ENCODE measurements around the gene GUCY2C. TPM values are rescaled to one million over a fixed set of nuclear protein-coding genes. Genes with fewer than 3 reads are reported as not detected.
"Not testable (repeated sequence)": the region's sequence is repeated elsewhere in the genome, so short reads cannot be mapped to it uniquely, and the experiment has no call there.

Gene GUCY2C
- polyA plus RNA-seq, 2 of the 4 experiments (the other 2 are of a cell fraction) = 0.05 TPM; not detected in 1

DNA sequence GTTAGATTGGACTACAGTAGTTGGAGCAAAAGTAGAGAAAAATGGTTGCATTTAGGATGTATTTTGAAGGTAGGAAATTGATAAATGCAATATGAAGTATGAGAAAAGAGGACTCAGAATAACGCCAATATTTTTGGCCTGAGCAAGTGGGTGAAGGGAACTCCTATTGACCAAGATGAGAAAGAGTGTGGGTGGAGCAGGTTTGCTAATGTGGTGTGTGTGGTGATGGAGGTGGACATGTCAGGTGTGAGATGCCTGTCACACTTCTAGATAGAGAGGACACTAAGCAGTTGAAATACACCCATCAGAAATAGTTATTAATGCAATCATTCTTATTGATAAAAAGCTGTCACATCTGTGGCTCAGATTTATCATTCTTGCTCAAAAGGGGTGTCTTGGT, 7.3 kb downstream of the GUCY2C start:
- no peak for TF ChIP-seq NPAS2 (CRISPR knock-in tag; IDR thresholded peaks at IDR 0.05; ENCODE audit: borderline replicate concordance)
- TF ChIP-seq POLR2AphosphoS2 (conservative IDR thresholded peaks at IDR 0.05; ENCODE audit: low read length) = no peak
- TF ChIP-seq, protein P1, sequence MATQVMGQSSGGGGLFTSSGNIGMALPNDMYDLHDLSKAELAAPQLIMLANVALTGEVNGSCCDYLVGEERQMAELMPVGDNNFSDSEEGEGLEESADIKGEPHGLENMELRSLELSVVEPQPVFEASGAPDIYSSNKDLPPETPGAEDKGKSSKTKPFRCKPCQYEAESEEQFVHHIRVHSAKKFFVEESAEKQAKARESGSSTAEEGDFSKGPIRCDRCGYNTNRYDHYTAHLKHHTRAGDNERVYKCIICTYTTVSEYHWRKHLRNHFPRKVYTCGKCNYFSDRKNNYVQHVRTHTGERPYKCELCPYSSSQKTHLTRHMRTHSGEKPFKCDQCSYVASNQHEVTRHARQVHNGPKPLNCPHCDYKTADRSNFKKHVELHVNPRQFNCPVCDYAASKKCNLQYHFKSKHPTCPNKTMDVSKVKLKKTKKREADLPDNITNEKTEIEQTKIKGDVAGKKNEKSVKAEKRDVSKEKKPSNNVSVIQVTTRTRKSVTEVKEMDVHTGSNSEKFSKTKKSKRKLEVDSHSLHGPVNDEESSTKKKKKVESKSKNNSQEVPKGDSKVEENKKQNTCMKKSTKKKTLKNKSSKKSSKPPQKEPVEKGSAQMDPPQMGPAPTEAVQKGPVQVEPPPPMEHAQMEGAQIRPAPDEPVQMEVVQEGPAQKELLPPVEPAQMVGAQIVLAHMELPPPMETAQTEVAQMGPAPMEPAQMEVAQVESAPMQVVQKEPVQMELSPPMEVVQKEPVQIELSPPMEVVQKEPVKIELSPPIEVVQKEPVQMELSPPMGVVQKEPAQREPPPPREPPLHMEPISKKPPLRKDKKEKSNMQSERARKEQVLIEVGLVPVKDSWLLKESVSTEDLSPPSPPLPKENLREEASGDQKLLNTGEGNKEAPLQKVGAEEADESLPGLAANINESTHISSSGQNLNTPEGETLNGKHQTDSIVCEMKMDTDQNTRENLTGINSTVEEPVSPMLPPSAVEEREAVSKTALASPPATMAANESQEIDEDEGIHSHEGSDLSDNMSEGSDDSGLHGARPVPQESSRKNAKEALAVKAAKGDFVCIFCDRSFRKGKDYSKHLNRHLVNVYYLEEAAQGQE (IDR thresholded peaks at IDR 0.05) = no peak
- no peak for TF ChIP-seq TP53 (CRISPR knock-in tag; IDR thresholded peaks at IDR 0.05)
- no peak for TF ChIP-seq ZC3H11A (IDR thresholded peaks at IDR 0.05)
- TF ChIP-seq GATA3 (IDR thresholded peaks at IDR 0.05; ENCODE audit: borderline replicate concordance) = no peak
- TF ChIP-seq JUN (IDR thresholded peaks at IDR 0.05) = no peak
- no peak for TF ChIP-seq HDAC2 (IDR thresholded peaks at IDR 0.05)
- no peak for TF ChIP-seq POLR2A (IDR thresholded peaks at IDR 0.05; ENCODE audit: low read length)
- TF ChIP-seq ZSCAN20 (CRISPR knock-in tag; IDR thresholded peaks at IDR 0.05) = no peak
- no peak for TF ChIP-seq EHMT2 (IDR thresholded peaks at IDR 0.05; ENCODE audit: low read depth)
- TF ChIP-seq, protein P2, sequence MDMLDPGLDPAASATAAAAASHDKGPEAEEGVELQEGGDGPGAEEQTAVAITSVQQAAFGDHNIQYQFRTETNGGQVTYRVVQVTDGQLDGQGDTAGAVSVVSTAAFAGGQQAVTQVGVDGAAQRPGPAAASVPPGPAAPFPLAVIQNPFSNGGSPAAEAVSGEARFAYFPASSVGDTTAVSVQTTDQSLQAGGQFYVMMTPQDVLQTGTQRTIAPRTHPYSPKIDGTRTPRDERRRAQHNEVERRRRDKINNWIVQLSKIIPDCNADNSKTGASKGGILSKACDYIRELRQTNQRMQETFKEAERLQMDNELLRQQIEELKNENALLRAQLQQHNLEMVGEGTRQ (IDR thresholded peaks at IDR 0.05) = no peak
- no peak for TF ChIP-seq CBX2 (IDR thresholded peaks at IDR 0.05; ENCODE audit: borderline replicate concordance, low read depth)
- no peak for TF ChIP-seq NR3C1 (IDR thresholded peaks at IDR 0.05)
- no peak for TF ChIP-seq RAD21 (conservative IDR thresholded peaks at IDR 0.05 in 1 of 2, IDR thresholded peaks at IDR 0.05 in 1 of 2)
- H3K4me1 ChIP-seq = no peaks in the 10 kb centered on the region
- 21% methylated on average over 1 of the region's 1 CpG for WGBS (ENCODE audit: missing lambda C conversion rate)
- no peak overlapping the region for H3K4me3 ChIP-seq
- no peaks in the 10 kb centered on the region for H3K9me3 ChIP-seq
- H3K27ac ChIP-seq = no peak overlapping the region
- no peak for FAIRE-seq
- ChIA-PET CTCF (interaction anchor here (0.7 kb wide), 1 partner anchor 14 kb away, joined by 3 read pairs; no protein-coding TSS in a partner anchor), POLR2A (no interaction called here)
- no peak for DNase-seq (ENCODE audit: low read depth in 1 of 2, low spot score in 1 of 2)
- no peak for ATAC-seq
- H3K4me2 ChIP-seq = no peak overlapping the region

DNA sequence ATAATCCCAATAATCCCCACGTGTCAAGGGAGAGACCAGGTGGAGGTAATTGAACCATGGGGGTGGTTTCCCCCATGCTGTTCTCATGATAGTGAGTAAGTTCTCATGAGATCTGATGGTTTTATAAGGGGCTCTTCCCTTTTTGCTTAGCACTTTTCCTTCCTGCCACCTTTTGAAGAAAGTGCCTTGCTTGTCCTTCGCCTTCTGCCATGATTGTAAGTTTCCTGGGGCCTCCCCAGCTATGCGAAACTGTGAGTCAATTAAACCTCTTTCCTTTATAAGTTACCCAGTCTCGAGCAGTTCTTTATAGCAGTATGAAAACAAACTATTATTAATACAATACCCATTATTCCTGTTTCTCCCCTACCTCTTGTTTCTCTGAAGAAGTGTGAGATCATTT, 14.2 kb downstream of the GUCY2C start:
- FAIRE-seq; DNase-seq (ENCODE audit: low read depth in 1 of 2, low spot score in 1 of 2); CTCF ChIA-PET; POLR2A ChIA-PET; H3K4me2 ChIP-seq; H3K27ac ChIP-seq; H3K9me3 ChIP-seq; H3K4me1 ChIP-seq; ATAC-seq; H3K4me3 ChIP-seq: not testable (repeated sequence)
- 25% methylated on average over 4 of the region's 4 CpGs for WGBS (ENCODE audit: missing lambda C conversion rate)

DNA sequence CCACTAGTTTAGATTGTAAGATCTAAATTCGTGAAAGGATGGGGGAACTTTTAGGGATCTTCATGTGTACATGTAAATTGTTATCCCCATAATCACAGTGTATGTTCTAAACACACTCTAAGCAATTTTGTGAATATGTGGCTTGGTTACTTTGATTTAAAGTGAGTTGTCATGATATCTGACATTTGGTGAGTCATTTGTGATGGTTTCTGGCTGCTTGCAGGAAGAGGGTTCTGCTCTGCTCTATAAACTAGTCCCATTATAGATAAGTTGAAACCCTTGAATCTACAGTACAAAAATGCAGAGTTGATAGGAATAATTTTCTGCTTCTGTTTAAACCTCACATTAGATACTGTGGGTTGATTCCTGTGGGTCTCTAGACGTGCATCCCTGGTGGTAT, 14.8 kb downstream of the GUCY2C start:
- TF ChIP-seq, protein P3, sequence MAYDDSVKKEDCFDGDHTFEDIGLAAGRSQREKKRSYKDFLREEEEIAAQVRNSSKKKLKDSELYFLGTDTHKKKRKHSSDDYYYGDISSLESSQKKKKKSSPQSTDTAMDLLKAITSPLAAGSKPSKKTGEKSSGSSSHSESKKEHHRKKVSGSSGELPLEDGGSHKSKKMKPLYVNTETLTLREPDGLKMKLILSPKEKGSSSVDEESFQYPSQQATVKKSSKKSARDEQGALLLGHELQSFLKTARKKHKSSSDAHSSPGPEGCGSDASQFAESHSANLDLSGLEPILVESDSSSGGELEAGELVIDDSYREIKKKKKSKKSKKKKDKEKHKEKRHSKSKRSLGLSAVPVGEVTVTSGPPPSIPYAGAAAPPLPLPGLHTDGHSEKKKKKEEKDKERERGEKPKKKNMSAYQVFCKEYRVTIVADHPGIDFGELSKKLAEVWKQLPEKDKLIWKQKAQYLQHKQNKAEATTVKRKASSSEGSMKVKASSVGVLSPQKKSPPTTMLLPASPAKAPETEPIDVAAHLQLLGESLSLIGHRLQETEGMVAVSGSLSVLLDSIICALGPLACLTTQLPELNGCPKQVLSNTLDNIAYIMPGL (CRISPR knock-in tag; IDR thresholded peaks at IDR 0.05; ENCODE audit: borderline replicate concordance) = no peak
- TF ChIP-seq NPAS2 (CRISPR knock-in tag; IDR thresholded peaks at IDR 0.05; ENCODE audit: borderline replicate concordance) = no peak
- no peak for TF ChIP-seq FOSL2 (IDR thresholded peaks at IDR 0.05)
- TF ChIP-seq FOSL2 (CRISPR knock-in tag; IDR thresholded peaks at IDR 0.05) = no peak
- no peak for TF ChIP-seq RAD21 (conservative IDR thresholded peaks at IDR 0.05 in 1 of 2, IDR thresholded peaks at IDR 0.05 in 1 of 2)
- TF ChIP-seq, protein P4, sequence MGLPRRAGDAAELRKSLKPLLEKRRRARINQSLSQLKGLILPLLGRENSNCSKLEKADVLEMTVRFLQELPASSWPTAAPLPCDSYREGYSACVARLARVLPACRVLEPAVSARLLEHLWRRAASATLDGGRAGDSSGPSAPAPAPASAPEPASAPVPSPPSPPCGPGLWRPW (IDR thresholded peaks at IDR 0.05) = no peak
- TF ChIP-seq EHF (CRISPR knock-in tag; IDR thresholded peaks at IDR 0.05) = no peak
- TF ChIP-seq KDM1A (IDR thresholded peaks at IDR 0.05; ENCODE audit: low read depth) = no peak
- TF ChIP-seq RFX5 (IDR thresholded peaks at IDR 0.05) = no peak
- TF ChIP-seq, protein P5, sequence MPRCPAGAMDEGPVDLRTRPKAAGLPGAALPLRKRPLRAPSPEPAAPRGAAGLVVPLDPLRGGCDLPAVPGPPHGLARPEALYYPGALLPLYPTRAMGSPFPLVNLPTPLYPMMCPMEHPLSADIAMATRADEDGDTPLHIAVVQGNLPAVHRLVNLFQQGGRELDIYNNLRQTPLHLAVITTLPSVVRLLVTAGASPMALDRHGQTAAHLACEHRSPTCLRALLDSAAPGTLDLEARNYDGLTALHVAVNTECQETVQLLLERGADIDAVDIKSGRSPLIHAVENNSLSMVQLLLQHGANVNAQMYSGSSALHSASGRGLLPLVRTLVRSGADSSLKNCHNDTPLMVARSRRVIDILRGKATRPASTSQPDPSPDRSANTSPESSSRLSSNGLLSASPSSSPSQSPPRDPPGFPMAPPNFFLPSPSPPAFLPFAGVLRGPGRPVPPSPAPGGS (IDR thresholded peaks at IDR 0.05) = no peak
- no peak for TF ChIP-seq JUN (IDR thresholded peaks at IDR 0.05)
- TF ChIP-seq NFE2L2 (conservative IDR thresholded peaks at IDR 0.05; ENCODE audit: low read length) = no peak
- ChIA-PET POLR2A (no interaction called here), CTCF (no interaction called here)
- Histone ChIP-seq H3K9me3 (no peaks in the 10 kb centered on the region), H3K4me1 (no peaks in the 10 kb centered on the region), H3K27ac (no peak overlapping the region), H3K4me2 (no peak overlapping the region), H3K4me3 (no peak overlapping the region)
- FAIRE-seq (no peak), ATAC-seq (no peak), DNase-seq (ENCODE audit: low read depth in 1 of 2, low spot score in 1 of 2) (no peak)
- WGBS (ENCODE audit: missing lambda C conversion rate) = 2% methylated on average over 2 of the region's 2 CpGs
